ENCODE data around the gene PREX1.

PREX1 gene

GRCh38 chr20:48862279-48862678 is 34.5 kb upstream of the PREX1 start:
- Histone ChIP-seq H3K36me3 (ENCODE audit: control insufficient read depth, insufficient read depth, low read length) (no peaks in the 10 kb centered on the region), H3K27ac (ENCODE audit: insufficient read depth, low read length, poor library complexity, severe bottlenecking) (no peak overlapping the region), H3K4me3 (ENCODE audit: insufficient read depth, low read depth, low read length, poor library complexity, severe bottlenecking) (no peak overlapping the region), H3K27me3 (replicated peaks; ENCODE audit: control insufficient read depth, insufficient read depth, low read length, poor library complexity, severe bottlenecking) (no peaks in the 10 kb centered on the region), H3K4me1 (ENCODE audit: control insufficient read depth, insufficient read depth, low read length, poor library complexity, severe bottlenecking) (no peaks in the 10 kb centered on the region), H3K9me3 (ENCODE audit: control insufficient read depth, low read length) (no peaks in the 10 kb centered on the region)
- DNase-seq: no peak

GRCh38 chr20:48861444-48861843 is 33.6 kb upstream of the PREX1 start:
- no peak overlapping the region for H3K4me3 ChIP-seq (ENCODE audit: insufficient read depth, low read depth, low read length, poor library complexity, severe bottlenecking)
- no peak for DNase-seq
- H3K36me3 ChIP-seq (ENCODE audit: control insufficient read depth, insufficient read depth, low read length): no peaks in the 10 kb centered on the region
- H3K4me1 ChIP-seq (ENCODE audit: control insufficient read depth, insufficient read depth, low read length, poor library complexity, severe bottlenecking): no peaks in the 10 kb centered on the region
- no peaks in the 10 kb centered on the region for H3K27me3 ChIP-seq (replicated peaks; ENCODE audit: control insufficient read depth, insufficient read depth, low read length, poor library complexity, severe bottlenecking)
- no peak overlapping the region for H3K27ac ChIP-seq (ENCODE audit: insufficient read depth, low read length, poor library complexity, severe bottlenecking)
- H3K9me3 ChIP-seq (ENCODE audit: control insufficient read depth, low read length): no peaks in the 10 kb centered on the region

- DNase-seq: no peak
- Histone ChIP-seq H3K36me3 (ENCODE audit: control insufficient read depth, insufficient read depth, low read length) (no peaks in the 10 kb centered on the region), H3K4me1 (ENCODE audit: control insufficient read depth, insufficient read depth, low read length, poor library complexity, severe bottlenecking) (no peaks in the 10 kb centered on the region), H3K27ac (ENCODE audit: insufficient read depth, low read length, poor library complexity, severe bottlenecking) (no peak overlapping the region), H3K27me3 (replicated peaks; ENCODE audit: control insufficient read depth, insufficient read depth, low read length, poor library complexity, severe bottlenecking) (no peaks in the 10 kb centered on the region), H3K4me3 (ENCODE audit: insufficient read depth, low read depth, low read length, poor library complexity, severe bottlenecking) (no peak overlapping the region), H3K9me3 (ENCODE audit: control insufficient read depth, low read length) (no peaks in the 10 kb centered on the region)
These were observed 30.4 kb upstream of the PREX1 start for GRCh38 chr20:48858075-48858790.

- no peak overlapping the region for H3K27ac ChIP-seq (ENCODE audit: insufficient read depth, low read length, poor library complexity, severe bottlenecking)
- H3K9me3 ChIP-seq (ENCODE audit: control insufficient read depth, low read length): no peaks in the 10 kb centered on the region
- DNase-seq: no peak
- H3K36me3 ChIP-seq (ENCODE audit: control insufficient read depth, insufficient read depth, low read length): no peaks in the 10 kb centered on the region
- no peak overlapping the region for H3K4me3 ChIP-seq (ENCODE audit: insufficient read depth, low read depth, low read length, poor library complexity, severe bottlenecking)
- no peaks in the 10 kb centered on the region for H3K4me1 ChIP-seq (ENCODE audit: control insufficient read depth, insufficient read depth, low read length, poor library complexity, severe bottlenecking)
- no peaks in the 10 kb centered on the region for H3K27me3 ChIP-seq (replicated peaks; ENCODE audit: control insufficient read depth, insufficient read depth, low read length, poor library complexity, severe bottlenecking)
These were observed 28.3 kb upstream of the PREX1 start for GRCh38 chr20:48856130-48856529.

- Histone ChIP-seq H3K36me3 (ENCODE audit: control insufficient read depth, insufficient read depth, low read length) (no peaks in the 10 kb centered on the region), H3K27me3 (replicated peaks; ENCODE audit: control insufficient read depth, insufficient read depth, low read length, poor library complexity, severe bottlenecking) (no peaks in the 10 kb centered on the region), H3K4me1 (ENCODE audit: control insufficient read depth, insufficient read depth, low read length, poor library complexity, severe bottlenecking) (no peaks in the 10 kb centered on the region), H3K9me3 (ENCODE audit: control insufficient read depth, low read length) (no peaks in the 10 kb centered on the region), H3K27ac (ENCODE audit: insufficient read depth, low read length, poor library complexity, severe bottlenecking) (no peak overlapping the region), H3K4me3 (ENCODE audit: insufficient read depth, low read depth, low read length, poor library complexity, severe bottlenecking) (no peak overlapping the region)
- DNase-seq: no peak
These were observed 27.2 kb upstream of the PREX1 start for GRCh38 chr20:48855046-48855445.

- H3K4me1 ChIP-seq (ENCODE audit: control insufficient read depth, insufficient read depth, low read length, poor library complexity, severe bottlenecking): no peaks in the 10 kb centered on the region
- H3K4me3 ChIP-seq (ENCODE audit: insufficient read depth, low read depth, low read length, poor library complexity, severe bottlenecking): no peak overlapping the region
- H3K9me3 ChIP-seq (ENCODE audit: control insufficient read depth, low read length): no peaks in the 10 kb centered on the region
- no peaks in the 10 kb centered on the region for H3K27me3 ChIP-seq (replicated peaks; ENCODE audit: control insufficient read depth, insufficient read depth, low read length, poor library complexity, severe bottlenecking)
- no peaks in the 10 kb centered on the region for H3K36me3 ChIP-seq (ENCODE audit: control insufficient read depth, insufficient read depth, low read length)
- DNase-seq: no peak
- no peak overlapping the region for H3K27ac ChIP-seq (ENCODE audit: insufficient read depth, low read length, poor library complexity, severe bottlenecking)
These were observed 24.8 kb upstream of the PREX1 start for GRCh38 chr20:48852609-48853008.

- Histone ChIP-seq H3K27me3 (replicated peaks; ENCODE audit: control insufficient read depth, insufficient read depth, low read length, poor library complexity, severe bottlenecking) (no peaks in the 10 kb centered on the region), H3K9me3 (ENCODE audit: control insufficient read depth, low read length) (no peaks in the 10 kb centered on the region), H3K36me3 (ENCODE audit: control insufficient read depth, insufficient read depth, low read length) (no peaks in the 10 kb centered on the region), H3K27ac (ENCODE audit: insufficient read depth, low read length, poor library complexity, severe bottlenecking) (no peak overlapping the region), H3K4me1 (ENCODE audit: control insufficient read depth, insufficient read depth, low read length, poor library complexity, severe bottlenecking) (no peaks in the 10 kb centered on the region), H3K4me3 (ENCODE audit: insufficient read depth, low read depth, low read length, poor library complexity, severe bottlenecking) (no peak overlapping the region)
- DNase-seq: no peak
These were observed 23.8 kb upstream of the PREX1 start for GRCh38 chr20:48851579-48851978.

- no peaks in the 10 kb centered on the region for H3K4me1 ChIP-seq (ENCODE audit: control insufficient read depth, insufficient read depth, low read length, poor library complexity, severe bottlenecking)
These were observed 23.1 kb upstream of the PREX1 start for GRCh38 chr20:48850977-48851299.

GRCh38 chr20:48850257-48850976 is 22.6 kb upstream of the PREX1 start:
- no peak overlapping the region for H3K27ac ChIP-seq (ENCODE audit: insufficient read depth, low read length, poor library complexity, severe bottlenecking)
- no peaks in the 10 kb centered on the region for H3K36me3 ChIP-seq (ENCODE audit: control insufficient read depth, insufficient read depth, low read length)
- no peak overlapping the region for H3K4me3 ChIP-seq (ENCODE audit: insufficient read depth, low read depth, low read length, poor library complexity, severe bottlenecking)
- no peaks in the 10 kb centered on the region for H3K27me3 ChIP-seq (replicated peaks; ENCODE audit: control insufficient read depth, insufficient read depth, low read length, poor library complexity, severe bottlenecking)
- H3K4me1 ChIP-seq (ENCODE audit: control insufficient read depth, insufficient read depth, low read length, poor library complexity, severe bottlenecking): no peaks in the 10 kb centered on the region
- DNase-seq: no peak
- no peaks in the 10 kb centered on the region for H3K9me3 ChIP-seq (ENCODE audit: control insufficient read depth, low read length)

More at GRCh38 chr20:48850977-48851299, 23.1 kb upstream of the PREX1 start:
- Histone ChIP-seq H3K9me3 (ENCODE audit: control insufficient read depth, low read length) (no peaks in the 10 kb centered on the region), H3K4me3 (ENCODE audit: insufficient read depth, low read depth, low read length, poor library complexity, severe bottlenecking) (no peak overlapping the region), H3K27ac (ENCODE audit: insufficient read depth, low read length, poor library complexity, severe bottlenecking) (no peak overlapping the region), H3K27me3 (replicated peaks; ENCODE audit: control insufficient read depth, insufficient read depth, low read length, poor library complexity, severe bottlenecking) (no peaks in the 10 kb centered on the region), H3K36me3 (ENCODE audit: control insufficient read depth, insufficient read depth, low read length) (no peaks in the 10 kb centered on the region)
- DNase-seq: no peak

GRCh38 chr20:48849779-48850178 is 22.0 kb upstream of the PREX1 start:
- no peaks in the 10 kb centered on the region for H3K27me3 ChIP-seq (replicated peaks; ENCODE audit: control insufficient read depth, insufficient read depth, low read length, poor library complexity, severe bottlenecking)
- H3K4me3 ChIP-seq (ENCODE audit: insufficient read depth, low read depth, low read length, poor library complexity, severe bottlenecking): no peak overlapping the region
- no peak overlapping the region for H3K27ac ChIP-seq (ENCODE audit: insufficient read depth, low read length, poor library complexity, severe bottlenecking)
- no peaks in the 10 kb centered on the region for H3K9me3 ChIP-seq (ENCODE audit: control insufficient read depth, low read length)
- DNase-seq: no peak
- H3K4me1 ChIP-seq (ENCODE audit: control insufficient read depth, insufficient read depth, low read length, poor library complexity, severe bottlenecking): no peaks in the 10 kb centered on the region
- no peaks in the 10 kb centered on the region for H3K36me3 ChIP-seq (ENCODE audit: control insufficient read depth, insufficient read depth, low read length)
